ENCODE measurements around the gene CBLB. TPM values are rescaled to one million over a fixed set of nuclear protein-coding genes. Genes with fewer than 3 reads are reported as not detected.

Gene CBLB
- total and polyA plus RNA-seq, 9 donors: 14.8 to 133 (median 40.5) TPM

- no peaks in the 10 kb centered on the region for H3K36me3 ChIP-seq
- intact Hi-C loops (cut with DNase I): no loop called here
- H3K9me3 ChIP-seq: no peaks in the 10 kb centered on the region
- peaks cover 2% of the 10 kb centered on the region for H3K4me1 ChIP-seq (ENCODE audit: insufficient read depth)
- no peaks in the 10 kb centered on the region for H3K27me3 ChIP-seq
- WGBS, 3 donors: 97 to 98% (median 97%) methylated on average over 1 of the region's 1 CpG
- H3K4me3 ChIP-seq: no peak overlapping the region
- TF ChIP-seq EP300 (IDR thresholded peaks at IDR 0.05) (no peak), POLR2A (IDR thresholded peaks at IDR 0.05) (no peak), CTCF (IDR thresholded peaks at IDR 0.05) (no peak)
- DNase-seq: no peak
- no peak overlapping the region for H3K27ac ChIP-seq
Measured at GRCh38 chr3:105786990-105787389, 81.8 kb downstream of the CBLB start.

GRCh38 chr3:105786241-105786640, 82.6 kb downstream of the CBLB start:
- Histone ChIP-seq H3K4me1 (ENCODE audit: insufficient read depth) (peaks cover 2% of the 10 kb centered on the region), H3K27me3 (no peaks in the 10 kb centered on the region), H3K4me3 (no peak overlapping the region), H3K27ac (no peak overlapping the region), H3K36me3 (no peaks in the 10 kb centered on the region), H3K9me3 (no peaks in the 10 kb centered on the region)
- no peak for DNase-seq
- intact Hi-C loops (cut with DNase I): no loop called here
- TF ChIP-seq POLR2A (IDR thresholded peaks at IDR 0.05) (no peak), CTCF (IDR thresholded peaks at IDR 0.05) (no peak), EP300 (IDR thresholded peaks at IDR 0.05) (no peak)
- 84 to 98% (median 96%) methylated on average over 4 of the region's 4 CpGs for WGBS, 3 donors

- no peak for DNase-seq
- no peak overlapping the region for H3K4me3 ChIP-seq
- H3K36me3 ChIP-seq: no peaks in the 10 kb centered on the region
- no peaks in the 10 kb centered on the region for H3K27me3 ChIP-seq
- no peaks in the 10 kb centered on the region for H3K9me3 ChIP-seq
- 78 to 88% (median 79%) methylated on average over 3 of the region's 3 CpGs for WGBS, 3 donors
- H3K4me1 ChIP-seq (ENCODE audit: insufficient read depth): peaks cover 1% of the 10 kb centered on the region
- TF ChIP-seq EP300 (IDR thresholded peaks at IDR 0.05) (no peak), POLR2A (IDR thresholded peaks at IDR 0.05) (no peak), CTCF (IDR thresholded peaks at IDR 0.05) (no peak)
- intact Hi-C loops (cut with DNase I): no loop called here
- no peak overlapping the region for H3K27ac ChIP-seq
Measured at GRCh38 chr3:105785803-105786202, 83.0 kb downstream of the CBLB start.

- DNase-seq: no peak
- intact Hi-C loops (cut with DNase I): no loop called here
- Histone ChIP-seq H3K27ac (no peak overlapping the region), H3K4me3 (no peak overlapping the region), H3K27me3 (no peaks in the 10 kb centered on the region), H3K9me3 (no peaks in the 10 kb centered on the region), H3K4me1 (ENCODE audit: insufficient read depth) (no peaks in the 10 kb centered on the region), H3K36me3 (no peaks in the 10 kb centered on the region)
- TF ChIP-seq CTCF (IDR thresholded peaks at IDR 0.05) (no peak), EP300 (IDR thresholded peaks at IDR 0.05) (no peak), POLR2A (IDR thresholded peaks at IDR 0.05) (no peak)
Measured at GRCh38 chr3:105783631-105784030, 85.2 kb downstream of the CBLB start.

GRCh38 chr3:105781871-105782270, 86.9 kb downstream of the CBLB start:
- H3K27ac ChIP-seq: no peak overlapping the region
- no peak overlapping the region for H3K4me3 ChIP-seq
- H3K36me3 ChIP-seq: no peaks in the 10 kb centered on the region
- H3K27me3 ChIP-seq: no peaks in the 10 kb centered on the region
- TF ChIP-seq CTCF (IDR thresholded peaks at IDR 0.05) (no peak), POLR2A (IDR thresholded peaks at IDR 0.05) (no peak)
- DNase-seq: no peak
- no peaks in the 10 kb centered on the region for H3K9me3 ChIP-seq
- H3K4me1 ChIP-seq (ENCODE audit: insufficient read depth): no peaks in the 10 kb centered on the region
- intact Hi-C loops (cut with DNase I): no loop called here

All from ovary (tissue), 9 donors.